DND-41 (cell line): Measurements from ENCODE around the gene SPSB4.

ENCODE experiments used
- CTCF ChIP-seq: IDR thresholded peaks from 2 replicates; pipeline ENCODE4 v1.5.1; 2012; ENCODE audit warnings: borderline replicate concordance, low read length, moderate library complexity, mild to moderate bottlenecking; ENCODE audit not compliant: poor library complexity, severe bottlenecking; ENCODE audit errors: extremely low read depth
- EZH2 ChIP-seq: IDR thresholded peaks from 3 replicates; pipeline ENCODE4 v1.6.1; 2012; ENCODE audit warnings: borderline replicate concordance, low read depth, mild to moderate bottlenecking, moderate library complexity, low read length, inconsistent platforms; ENCODE audit not compliant: severe bottlenecking

GRCh38 chr3:141056751-141057171, 5.6 kb downstream of the SPSB4 start:
- TF ChIP-seq CTCF, result no peak
- no peak for TF ChIP-seq EZH2
